ENCODE data around the gene IQCK.

Gene IQCK

GRCh38 chr16:19868421-19868820 lies 150.3 kb downstream of the IQCK start:
- DNase-seq: no peak

GRCh38 chr16:19871721-19872120 lies 153.7 kb downstream of the IQCK start:
- DNase-seq: no peak

GRCh38 chr16:19872179-19872863 lies 154.2 kb downstream of the IQCK start:
- no peak for DNase-seq

- DNase-seq: no peak
Measured at GRCh38 chr16:19872935-19873334, 154.9 kb downstream of the IQCK start.

- no peak for DNase-seq
Measured at GRCh38 chr16:19874026-19874425, 156.0 kb downstream of the IQCK start.

GRCh38 chr16:19874851-19875546 lies 156.9 kb downstream of the IQCK start:
- no peak for DNase-seq

- no peak for DNase-seq
Measured at GRCh38 chr16:19875900-19876299, 157.8 kb downstream of the IQCK start.

- no peak for DNase-seq
Measured at GRCh38 chr16:19876501-19877059, 158.5 kb downstream of the IQCK start.

- no peak for DNase-seq
Measured at GRCh38 chr16:19878757-19879156, 160.7 kb downstream of the IQCK start.

- DNase-seq: no peak
Measured at GRCh38 chr16:19879241-19879792, 161.2 kb downstream of the IQCK start.

- no peak for DNase-seq
Measured at GRCh38 chr16:19881028-19881427, 163.0 kb downstream of the IQCK start.

GRCh38 chr16:19881783-19882182 lies 163.7 kb downstream of the IQCK start:
- no peak for DNase-seq

GRCh38 chr16:19882186-19882585 lies 164.1 kb downstream of the IQCK start:
- DNase-seq: no peak

- no peak for DNase-seq
Measured at GRCh38 chr16:19882646-19883045, 164.6 kb downstream of the IQCK start.

- DNase-seq: no peak
Measured at GRCh38 chr16:19883296-19883965, 165.4 kb downstream of the IQCK start.

- DNase-seq: no peak
Measured at GRCh38 chr16:19883966-19884485, 166.0 kb downstream of the IQCK start.

GRCh38 chr16:19884611-19885450 lies 166.8 kb downstream of the IQCK start, which contains the start of gene GPRC5B:
TSS of gene GPRC5B (minus strand) at chr16:19884848. CDS start at chr16:19872845, 12,003 bp downstream.
- DNase-seq: peak; percentile 27

- DNase-seq: no peak
Measured at GRCh38 chr16:19885451-19886072, 167.5 kb downstream of the IQCK start.

- DNase-seq: peak; percentile 64
Measured at GRCh38 chr16:19886073-19886941, 168.2 kb downstream of the IQCK start.

- DNase-seq: no peak
Measured at GRCh38 chr16:19888834-19889233, 170.8 kb downstream of the IQCK start.

- DNase-seq: no peak
Measured at GRCh38 chr16:19890901-19891300, 172.8 kb downstream of the IQCK start.
